NCI-H187 (cell line): ENCODE data around the gene GNB3.
A peak's percentile ranks its signal among the peaks of the same experiment; 100 is the strongest.

Experiments
- DNase-seq, 2 experiments: peaks; one replicate each; lab custom pipeline; 2025; lab: John Stamatoyannopoulos, UW

GNB3 gene

DNA sequence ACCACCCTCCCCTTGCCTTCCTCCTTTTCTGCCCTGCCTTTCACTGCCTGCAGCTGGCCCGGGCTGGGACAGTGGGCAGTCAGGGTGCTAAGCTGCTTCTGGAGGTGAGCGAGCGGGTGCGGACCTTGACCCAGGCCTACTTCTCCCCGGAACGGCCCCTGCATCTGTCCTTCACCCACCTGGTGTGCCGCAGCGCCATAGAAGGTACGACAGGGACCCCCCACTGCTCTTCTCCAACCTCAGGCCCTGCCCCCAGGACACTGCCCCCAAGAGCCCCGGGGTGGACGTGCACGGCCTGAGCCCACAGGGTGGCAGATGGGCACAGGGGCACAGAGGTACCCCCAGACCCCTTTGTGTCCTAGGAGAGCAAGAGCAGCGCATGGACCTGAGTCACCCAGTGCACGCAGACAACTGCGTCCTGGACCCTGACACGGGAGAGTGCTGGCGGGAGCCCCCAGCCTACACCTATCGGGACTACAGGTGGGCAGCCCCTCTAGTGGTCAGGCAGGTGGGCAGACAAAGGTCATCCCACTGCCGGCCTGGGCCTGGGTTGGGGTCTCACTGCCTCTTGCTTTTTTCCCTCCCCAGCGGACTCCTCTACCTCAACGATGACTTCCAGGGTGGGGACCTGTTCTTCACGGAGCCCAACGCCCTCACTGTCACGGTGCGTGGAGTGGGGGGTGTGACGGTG is 3.2 kb upstream of the GNB3 start:
- no peak for DNase-seq

DNA sequence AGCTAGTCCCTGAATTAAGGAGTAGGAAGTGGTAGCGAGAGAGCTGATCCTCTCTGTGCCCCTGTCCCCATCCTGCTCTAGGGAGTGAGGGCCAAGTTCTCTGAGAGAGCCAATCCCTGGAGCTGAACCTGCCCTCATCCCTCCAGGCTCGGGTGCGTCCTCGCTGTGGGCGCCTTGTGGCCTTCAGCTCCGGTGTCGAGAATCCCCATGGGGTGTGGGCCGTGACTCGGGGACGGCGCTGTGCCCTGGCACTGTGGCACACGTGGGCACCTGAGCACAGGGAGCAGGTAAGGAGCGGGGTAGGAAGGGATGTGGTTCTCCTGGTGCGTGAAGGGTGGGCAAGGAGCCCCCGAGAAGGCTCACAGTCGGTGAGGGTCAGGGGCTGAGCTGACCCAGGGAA is 1.9 kb upstream of the GNB3 start:
- no peak for DNase-seq

DNA sequence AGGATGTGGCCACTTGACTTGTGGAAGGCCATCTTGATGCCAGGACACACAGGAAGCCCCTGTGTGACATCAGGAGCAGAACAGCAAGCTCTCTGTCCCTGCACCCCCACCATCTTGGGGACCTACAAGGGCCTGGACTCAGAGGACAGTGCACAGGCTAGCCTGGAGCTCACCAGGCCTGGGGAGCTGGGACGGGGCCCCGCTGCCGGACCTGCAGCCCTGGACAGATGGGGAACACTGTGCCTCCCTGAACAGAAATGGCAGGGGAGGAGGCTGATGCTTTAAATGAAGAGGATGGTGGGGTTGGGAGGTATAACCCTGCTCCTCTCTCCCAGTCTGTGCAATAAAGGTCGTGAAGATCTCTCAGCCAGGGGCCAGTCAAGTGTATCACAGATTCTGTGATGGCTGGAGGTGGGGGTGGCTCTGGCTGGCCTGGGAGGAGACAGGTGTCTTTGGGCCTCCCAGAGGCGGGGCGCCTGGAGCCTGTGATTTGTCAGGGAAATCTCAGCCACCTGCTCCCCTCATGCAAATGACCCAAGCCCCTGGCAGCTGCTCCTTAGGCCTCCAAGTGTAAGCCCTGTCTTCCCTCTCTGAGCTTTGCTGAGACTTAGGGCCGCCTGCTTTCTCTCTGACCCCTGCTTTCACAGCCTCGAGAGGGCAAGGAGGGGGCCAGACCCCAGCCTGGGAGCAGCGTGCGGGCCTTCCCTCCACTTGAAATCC is 1.1 kb upstream of the GNB3 start:
- DNase-seq: peak; percentile 54 to 80

DNA sequence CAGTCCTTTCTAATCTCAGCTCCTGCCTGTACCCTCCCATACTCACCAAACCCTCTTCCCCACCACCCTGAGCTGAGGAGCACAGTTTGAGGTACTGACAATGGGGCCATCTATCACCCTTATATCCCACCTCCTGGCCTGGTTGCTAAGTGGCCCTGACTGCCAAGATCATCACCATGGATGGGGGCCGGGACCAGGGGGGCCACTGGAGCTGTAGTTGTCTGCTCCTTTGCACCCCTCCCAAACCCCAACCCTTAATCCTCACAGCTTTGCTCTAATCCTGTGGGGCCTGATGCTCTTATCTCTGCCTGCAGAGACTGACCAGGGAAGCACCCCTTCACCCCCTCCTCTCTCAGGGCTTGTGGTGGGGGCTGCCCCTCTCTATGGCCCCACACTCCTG is 395 bp upstream of the GNB3 start:
- DNase-seq: no peak

DNA sequence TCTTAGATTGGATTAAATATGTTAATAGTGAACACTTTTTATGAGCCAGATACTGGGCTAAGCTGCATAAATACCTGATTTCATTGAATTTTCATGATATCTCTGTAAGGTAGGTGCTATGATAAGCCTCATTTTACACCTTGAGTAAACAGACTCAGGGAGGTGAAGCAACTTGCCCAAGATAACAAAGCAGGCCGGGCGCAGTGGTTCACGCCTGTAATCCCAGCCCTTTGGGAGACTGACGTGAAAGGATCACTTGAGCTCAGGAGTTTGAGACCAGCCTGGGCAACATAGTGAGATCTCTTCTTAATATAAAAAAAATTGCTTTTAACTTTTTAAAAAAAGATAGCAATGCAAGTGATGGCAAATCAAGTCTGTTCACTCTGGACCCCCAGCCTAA is 1.4 kb downstream of the GNB3 start:
- DNase-seq: no peak

DNA sequence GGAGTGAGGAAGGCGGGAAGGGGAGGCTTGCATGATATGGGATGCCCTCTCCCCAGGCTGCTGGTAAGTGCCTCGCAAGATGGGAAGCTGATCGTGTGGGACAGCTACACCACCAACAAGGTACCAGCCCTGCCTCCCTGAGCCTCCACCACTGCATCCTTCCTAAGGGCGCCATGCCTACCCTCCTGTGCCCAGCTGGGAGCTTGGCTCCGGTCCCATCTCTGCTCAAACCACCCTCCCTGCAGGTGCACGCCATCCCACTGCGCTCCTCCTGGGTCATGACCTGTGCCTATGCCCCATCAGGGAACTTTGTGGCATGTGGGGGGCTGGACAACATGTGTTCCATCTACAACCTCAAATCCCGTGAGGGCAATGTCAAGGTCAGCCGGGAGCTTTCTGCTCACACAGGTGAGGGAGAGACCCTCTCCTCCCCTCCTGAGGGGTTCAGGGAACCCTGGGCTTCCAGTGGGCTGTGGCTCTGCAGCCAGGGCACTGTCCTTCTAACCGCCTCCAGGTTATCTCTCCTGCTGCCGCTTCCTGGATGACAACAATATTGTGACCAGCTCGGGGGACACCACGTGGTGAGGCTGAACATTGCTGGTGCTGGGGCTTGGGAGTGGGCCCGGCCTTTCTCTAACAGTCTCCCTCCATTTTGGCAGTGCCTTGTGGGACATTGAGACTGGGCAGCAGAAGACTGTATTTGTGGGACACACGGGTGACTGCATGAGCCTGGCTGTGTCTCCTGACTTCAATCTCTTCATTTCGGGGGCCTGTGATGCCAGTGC is 2.6 kb downstream of the GNB3 start:
- DNase-seq: no peak

DNA sequence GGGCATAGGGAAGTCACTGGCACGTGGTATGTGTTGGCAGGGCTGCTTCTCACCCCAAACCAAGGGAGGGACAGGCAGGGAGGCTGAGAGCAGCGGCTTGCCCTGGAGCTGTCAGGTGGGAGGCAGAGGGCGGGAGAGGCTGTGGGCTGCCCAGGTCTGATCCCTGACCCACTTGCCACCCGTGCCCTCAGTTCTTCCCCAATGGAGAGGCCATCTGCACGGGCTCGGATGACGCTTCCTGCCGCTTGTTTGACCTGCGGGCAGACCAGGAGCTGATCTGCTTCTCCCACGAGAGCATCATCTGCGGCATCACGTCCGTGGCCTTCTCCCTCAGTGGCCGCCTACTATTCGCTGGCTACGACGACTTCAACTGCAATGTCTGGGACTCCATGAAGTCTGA is 4.7 kb downstream of the GNB3 start:
- no peak for DNase-seq

DNA sequence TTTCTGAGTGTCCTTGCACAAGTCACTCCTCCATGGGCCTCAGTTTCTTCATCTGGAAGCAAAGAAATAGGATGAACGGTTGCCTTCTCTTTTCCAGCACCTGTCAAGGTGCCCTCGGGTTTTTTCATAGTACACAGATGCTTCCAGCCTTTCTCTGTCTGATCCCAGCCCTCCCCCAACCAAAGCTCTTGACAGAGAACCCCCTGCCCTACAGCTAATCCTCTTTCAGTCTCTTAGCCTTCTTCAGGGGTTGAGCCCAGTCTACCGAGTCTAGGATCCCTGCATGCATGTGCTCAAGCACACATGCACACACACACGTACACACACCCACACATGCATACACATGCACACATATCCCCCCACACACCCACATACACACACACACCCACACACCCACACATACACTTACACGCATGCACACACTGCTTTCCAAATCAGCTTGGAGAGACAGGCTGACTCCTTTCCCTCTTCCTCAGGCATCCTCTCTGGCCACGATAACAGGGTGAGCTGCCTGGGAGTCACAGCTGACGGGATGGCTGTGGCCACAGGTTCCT is 5.7 kb downstream of the GNB3 start:
- DNase-seq: no peak

DNA sequence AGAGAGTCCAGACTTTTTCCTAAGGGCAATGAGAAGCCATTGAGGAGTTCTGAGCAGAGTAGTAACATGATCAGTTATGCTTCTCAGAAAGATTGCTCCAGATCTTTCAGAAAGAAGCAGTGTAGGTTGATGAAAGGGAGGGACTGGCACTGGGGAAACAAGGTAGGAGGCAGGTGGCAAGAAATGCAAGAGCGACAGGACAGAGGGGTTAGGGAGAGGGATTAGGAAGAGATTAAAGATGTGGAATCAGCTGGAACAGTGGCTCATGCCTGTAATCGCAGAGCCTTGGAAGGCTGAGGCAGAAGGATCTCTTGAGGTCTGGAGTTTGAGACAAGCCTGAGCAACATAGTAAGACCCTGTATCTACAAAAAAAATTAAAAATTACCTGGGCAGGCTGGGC is 7.0 kb downstream of the GNB3 start:
- DNase-seq: no peak

DNA sequence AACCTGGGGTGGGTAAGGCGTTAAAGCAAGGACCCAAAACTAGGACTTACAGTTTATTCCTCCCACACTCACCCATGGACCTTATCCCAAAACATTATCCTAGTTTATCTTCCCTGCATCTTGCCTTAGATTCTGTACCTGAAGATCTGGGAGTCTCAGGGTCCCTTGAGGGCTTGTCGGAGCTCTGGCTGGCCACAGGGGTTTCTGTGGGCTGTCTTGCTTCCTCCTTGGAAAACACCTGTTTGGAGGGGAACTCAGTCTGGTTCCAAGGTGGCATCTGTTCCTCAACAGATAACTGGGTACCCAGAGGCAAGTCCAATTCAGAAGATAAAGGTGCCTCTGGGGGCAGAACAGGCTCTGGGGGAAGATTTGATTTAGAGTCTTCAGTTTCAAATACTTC is 8.7 kb downstream of the GNB3 start:
- no peak for DNase-seq

DNA sequence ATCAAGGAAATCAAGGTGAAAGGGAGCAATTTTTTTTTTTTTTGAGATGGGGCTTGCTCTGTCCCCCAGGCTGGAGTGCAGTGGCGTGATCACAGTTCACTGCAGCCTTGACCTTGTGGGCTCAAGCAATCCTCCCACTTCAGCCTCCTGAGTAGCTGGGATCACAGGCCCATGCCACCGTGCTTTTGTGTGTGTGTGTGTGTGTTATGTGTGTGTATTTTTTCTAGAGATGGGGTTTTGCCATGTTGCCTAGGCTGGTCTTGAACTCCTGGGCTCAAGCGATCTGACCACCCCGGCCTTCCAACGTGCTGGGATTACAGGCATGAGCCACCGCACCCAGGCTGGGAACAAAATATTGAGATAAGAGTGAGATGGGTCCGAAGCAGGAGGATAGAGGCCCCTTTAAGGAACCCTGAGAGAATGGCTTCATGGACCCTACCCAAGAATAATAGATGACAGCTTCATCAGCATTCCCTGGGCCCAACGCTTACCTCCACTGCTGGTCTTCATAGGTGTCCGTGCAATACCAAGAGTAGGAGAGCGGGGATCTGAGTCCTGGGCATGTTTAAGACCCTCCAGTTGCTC is 9.3 kb downstream of the GNB3 start:
- DNase-seq: no peak

DNA sequence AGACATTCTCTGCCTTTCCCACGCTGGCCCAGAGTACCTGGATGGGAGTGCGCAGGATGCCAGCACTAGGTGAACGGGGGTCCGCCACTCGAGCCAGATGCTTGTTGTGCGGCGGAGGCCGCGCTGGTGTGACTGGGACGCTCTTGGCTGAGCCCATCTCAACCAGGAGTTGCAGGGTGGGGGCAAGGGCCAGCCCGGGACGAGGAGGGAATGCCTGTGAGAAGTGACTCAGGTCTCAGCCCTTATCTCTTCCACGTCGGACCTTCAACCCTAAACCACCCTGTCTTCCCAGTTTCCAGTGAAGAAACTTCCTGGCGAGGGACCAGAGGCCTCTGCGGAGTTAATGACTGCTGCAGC is 10.0 kb downstream of the GNB3 start:
- DNase-seq: no peak

DNA sequence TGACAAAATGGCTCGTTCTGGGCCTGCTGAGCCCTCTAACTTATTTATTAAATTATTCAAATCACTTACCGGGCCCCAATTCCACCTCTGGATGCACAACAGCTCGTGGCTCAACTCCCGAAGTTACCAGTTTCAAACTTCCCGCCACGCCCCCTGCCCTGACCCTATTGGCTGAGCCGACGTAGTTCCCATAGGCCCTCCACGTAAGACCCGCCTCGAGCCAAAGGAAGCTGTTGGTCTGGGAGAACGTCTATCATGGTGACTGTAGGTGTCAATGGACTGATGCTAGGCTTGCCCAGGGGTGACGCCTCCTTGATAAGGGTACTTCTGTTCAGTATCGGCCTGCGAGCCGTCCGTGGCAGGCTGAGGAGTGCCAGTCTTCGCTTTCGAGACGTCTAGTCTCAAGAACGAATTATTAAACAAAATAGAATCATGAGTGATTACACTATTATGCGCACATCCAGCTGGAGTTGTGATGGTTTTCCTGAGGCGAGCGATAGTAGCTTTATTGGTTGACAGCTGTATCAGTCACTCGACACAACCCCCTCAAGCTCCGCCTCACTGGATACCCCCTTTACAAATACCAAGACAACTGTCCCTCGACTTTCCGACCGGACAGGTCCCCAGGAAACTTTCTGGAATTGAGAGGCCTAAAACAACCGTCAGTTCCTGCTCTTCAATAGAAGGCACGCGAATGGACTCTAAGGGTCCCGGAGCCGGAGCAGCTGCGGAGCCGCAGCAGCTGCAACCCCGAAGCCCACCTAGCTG is 10.6 kb downstream of the GNB3 start, which contains the start of gene CDCA3:
Gene CDCA3 (minus strand): TSS at position 134 of the 768 bp plus-strand sequence. CDS start 334 bp downstream, outside the sequence.
- DNase-seq: peak; percentile 91 to 97

DNA sequence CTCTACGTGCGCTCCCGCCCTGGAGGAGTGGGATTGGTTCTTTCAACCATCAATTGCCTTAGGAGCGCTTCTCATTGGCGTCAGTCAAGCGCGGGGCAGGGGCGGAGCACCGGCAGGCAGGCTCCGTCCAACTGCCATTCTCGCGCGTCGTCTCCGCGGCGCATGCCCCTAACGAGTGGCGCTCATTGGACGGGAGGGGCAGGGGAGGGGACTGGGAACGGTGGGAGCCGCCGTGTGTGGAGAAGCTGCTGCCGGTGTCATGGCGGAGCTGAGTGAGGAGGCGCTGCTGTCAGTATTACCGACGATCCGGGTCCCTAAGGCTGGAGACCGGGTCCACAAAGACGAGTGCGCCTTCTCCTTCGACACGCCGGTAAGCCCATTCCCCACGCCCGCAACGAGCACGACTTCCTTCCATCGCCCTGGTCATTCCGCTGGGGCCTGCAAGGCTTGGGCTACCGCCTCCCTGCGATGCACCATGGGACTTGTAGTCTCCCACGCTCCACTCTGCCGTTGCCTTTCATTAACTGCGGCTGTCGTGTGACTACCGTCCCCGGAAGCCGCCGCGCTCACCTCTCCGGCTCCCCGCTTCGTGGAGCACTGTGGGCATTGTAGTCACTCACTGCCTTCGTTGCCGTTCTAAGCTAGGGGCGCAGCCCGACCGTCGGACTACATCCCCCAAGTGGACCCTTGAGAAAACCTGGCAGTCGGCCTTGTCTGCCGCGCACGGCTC is 11.4 kb downstream of the GNB3 start, which contains the start of gene USP5:
Gene USP5 (plus strand): TSS at position 230 of the 730 bp plus-strand sequence. CDS start 30 bp downstream, at position 260.
- peak; percentile 97 to 99 for DNase-seq

DNA sequence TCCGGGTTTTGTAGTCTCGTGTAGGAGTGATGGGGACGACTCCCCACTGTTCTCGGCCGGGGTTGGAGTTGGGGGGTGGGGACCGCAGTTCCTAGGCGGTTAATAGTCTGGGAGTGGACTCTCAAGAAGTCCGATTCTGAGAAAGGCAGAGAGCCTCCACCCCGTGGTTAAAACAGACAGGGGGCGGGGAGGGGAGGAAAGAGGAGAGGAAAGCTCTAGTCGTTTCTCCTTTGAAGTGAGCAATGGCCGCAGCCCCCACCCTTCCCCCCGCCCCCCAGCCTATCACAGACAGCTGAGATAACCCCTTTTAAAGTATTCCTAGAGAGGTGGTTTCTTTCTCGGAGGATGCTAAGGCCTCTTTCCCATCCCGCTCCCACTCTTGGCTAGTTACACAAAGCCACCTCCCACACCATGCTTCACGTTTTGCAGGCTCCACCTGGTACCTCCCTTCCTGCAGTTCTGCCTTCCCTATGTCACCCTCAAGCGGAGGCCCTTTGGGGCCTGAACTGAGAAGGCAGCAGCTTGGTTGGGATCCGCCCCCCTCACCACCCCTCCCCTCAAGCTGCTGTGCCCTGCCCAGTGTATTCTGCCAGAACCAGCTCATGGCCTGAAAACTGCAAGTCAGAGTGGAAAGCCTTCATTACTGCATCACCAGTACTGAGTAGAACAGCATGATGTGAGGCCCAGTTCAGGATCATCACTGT is 12.1 kb downstream of the GNB3 start:
- DNase-seq: no peak

DNA sequence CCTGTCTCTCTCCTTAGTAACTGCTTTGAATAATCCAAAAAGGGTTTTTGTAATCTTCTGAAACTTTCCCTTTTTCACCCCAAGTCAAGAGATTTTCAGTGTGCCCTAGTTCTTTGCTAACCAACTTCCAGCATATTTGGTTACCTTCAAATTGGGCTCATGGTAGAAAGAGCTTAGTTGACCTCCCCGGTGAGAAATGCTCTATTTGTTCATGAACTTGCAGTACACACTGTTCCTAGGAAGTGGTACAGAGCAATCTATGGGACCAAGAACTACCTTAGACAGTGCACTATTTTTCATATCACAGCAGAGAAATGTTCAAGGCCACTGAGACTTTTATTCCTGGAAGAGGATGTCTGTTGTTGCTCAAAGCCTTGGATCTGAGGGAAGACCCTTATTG is 12.9 kb downstream of the GNB3 start:
- no peak for DNase-seq

DNA sequence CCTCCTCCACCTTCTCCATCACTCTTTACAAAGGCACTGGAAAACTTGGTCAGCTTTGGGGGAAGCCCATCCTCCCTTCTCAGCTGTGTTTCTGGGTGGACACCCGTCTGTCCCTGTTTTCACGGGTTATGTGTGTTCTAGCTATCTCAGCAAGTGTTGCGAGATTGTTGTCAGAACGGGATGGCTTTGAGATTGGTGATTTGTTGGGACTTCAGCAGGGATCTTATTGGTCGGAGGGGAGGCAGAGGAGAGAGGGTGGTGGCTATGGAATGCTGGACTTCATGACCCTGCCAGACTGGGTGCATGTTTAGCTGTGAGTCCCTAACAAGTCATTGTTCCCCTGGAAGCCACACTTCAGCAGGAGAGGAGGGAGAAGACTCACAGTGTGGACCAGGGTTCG is 13.3 kb downstream of the GNB3 start:
- no peak for DNase-seq

DNA sequence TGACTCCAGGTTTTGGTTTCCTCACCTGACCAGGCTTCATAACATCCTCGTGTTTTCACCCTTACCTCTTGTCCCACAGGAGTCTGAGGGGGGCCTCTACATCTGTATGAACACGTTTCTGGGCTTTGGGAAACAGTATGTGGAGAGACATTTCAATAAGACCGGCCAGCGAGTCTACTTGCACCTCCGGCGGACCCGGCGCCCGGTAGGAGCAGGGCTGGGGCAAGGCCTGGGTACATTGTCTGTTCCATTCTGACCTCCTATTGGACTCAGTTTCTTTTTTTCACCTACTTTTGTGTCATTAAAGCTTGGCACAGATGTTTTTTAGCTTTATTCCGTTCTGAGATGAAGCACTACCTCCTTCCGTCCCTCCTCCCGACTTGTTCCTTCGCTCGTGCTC is 14.6 kb downstream of the GNB3 start:
- no peak for DNase-seq

DNA sequence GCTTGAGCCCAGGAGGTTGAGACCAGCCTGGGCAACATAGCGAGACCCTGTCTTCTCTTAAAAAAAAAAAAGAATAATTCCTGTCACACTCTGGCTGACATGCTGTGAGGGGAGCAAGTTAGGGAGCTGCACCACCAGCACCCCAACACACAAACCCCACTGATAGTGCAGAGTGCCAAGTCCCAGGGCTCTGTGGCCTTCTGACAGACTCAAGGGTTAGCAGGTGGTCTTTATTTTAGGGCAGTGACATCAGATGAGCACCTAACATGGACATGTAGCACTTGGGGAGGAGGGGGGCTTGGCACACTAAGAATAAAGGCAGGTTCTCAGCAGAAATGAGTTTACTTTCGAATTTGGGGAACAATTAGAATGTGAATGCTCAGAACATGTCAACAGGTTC is 18.1 kb downstream of the GNB3 start:
- no peak for DNase-seq

DNA sequence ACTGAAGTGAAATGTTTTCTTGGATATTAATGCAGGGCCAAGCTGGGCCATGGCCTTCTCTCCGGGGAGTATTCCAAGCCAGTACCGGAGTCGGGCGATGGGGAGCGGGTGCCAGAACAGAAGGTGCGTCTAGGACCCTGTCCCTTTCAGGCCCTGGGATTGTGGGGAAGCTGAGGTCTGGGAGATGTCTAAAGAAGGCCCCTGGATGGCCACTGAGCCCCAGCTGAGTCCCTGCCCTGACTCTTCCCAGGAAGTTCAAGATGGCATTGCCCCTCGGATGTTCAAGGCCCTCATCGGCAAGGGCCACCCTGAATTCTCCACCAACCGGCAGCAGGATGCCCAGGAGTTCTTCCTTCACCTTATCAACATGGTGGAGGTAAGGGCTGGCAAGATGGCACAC is 19.4 kb downstream of the GNB3 start:
- no peak for DNase-seq
